ENCODE data around the gene EPHA5.

GRCh38 chr4:65461781-65462180, 208.5 kb downstream of the EPHA5 start:
- no peak for TF ChIP-seq CTCF (IDR thresholded peaks at IDR 0.05)
- TF ChIP-seq ZNF121 (CRISPR knock-in tag; IDR thresholded peaks at IDR 0.05), result no peak

All from WTC11 (cell line).